BE2C (cell line): ENCODE results near the gene SMS.

Experiments
- DNase-seq: peaks from one replicate; pipeline ENCODE4 v3.0.0-alpha.2; 2020
- H3K27me3 ChIP-seq: fragments of 250-450 bp; sonication (Bioruptor Pico); 2 replicates; pipeline ENCODE4 v1.5.1; 2020; ENCODE audit warnings: mild to moderate bottlenecking
- H3K36me3 ChIP-seq: fragments of 250-450 bp; sonication (Bioruptor Pico); 2 replicates; pipeline ENCODE4 v1.5.1; 2020; ENCODE audit warnings: mild to moderate bottlenecking
- H3K4me1 ChIP-seq: fragments of 250-450 bp; sonication (Bioruptor Pico); 2 replicates; pipeline ENCODE4 v1.5.1; 2020
- H3K4me3 ChIP-seq: 2 replicates; pipeline ENCODE4 v1.5.1; 2011; ENCODE audit warnings: low read depth, low read length
- H3K9me3 ChIP-seq: fragments of 250-450 bp; sonication (Bioruptor Pico); 2 replicates; pipeline ENCODE4 v1.5.1; 2020
- TF ChIP-seq, protein P1 (sequence below): IDR thresholded peaks from 2 replicates; pipeline ENCODE4 v1.5.1; 2012; ENCODE audit warnings: mild to moderate bottlenecking, low read depth, low read length

The SMS gene

DNA sequence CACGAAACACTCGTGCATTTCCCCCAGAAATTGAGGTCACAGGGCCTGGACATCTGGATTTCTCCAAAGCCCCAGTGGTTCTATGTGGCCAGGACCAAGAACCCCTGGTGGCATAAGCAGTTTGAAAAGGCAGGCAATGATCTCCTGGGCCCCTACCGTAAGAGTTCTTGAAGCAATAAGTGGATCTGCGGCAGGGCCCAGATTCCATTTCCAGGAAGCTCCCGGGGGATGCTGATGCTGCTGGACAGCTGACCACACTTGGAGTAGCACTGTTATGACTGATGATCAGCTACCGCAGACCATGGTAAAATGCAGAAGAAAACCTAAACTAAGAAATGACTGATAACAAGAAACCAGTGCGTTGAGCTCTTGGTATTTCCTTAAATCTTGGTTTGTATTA is 27.8 kb downstream of the SMS start:
- H3K36me3 ChIP-seq, result peaks cover 4% of the 10 kb centered on the region
- DNase-seq, result no peak
- TF ChIP-seq, protein P1, sequence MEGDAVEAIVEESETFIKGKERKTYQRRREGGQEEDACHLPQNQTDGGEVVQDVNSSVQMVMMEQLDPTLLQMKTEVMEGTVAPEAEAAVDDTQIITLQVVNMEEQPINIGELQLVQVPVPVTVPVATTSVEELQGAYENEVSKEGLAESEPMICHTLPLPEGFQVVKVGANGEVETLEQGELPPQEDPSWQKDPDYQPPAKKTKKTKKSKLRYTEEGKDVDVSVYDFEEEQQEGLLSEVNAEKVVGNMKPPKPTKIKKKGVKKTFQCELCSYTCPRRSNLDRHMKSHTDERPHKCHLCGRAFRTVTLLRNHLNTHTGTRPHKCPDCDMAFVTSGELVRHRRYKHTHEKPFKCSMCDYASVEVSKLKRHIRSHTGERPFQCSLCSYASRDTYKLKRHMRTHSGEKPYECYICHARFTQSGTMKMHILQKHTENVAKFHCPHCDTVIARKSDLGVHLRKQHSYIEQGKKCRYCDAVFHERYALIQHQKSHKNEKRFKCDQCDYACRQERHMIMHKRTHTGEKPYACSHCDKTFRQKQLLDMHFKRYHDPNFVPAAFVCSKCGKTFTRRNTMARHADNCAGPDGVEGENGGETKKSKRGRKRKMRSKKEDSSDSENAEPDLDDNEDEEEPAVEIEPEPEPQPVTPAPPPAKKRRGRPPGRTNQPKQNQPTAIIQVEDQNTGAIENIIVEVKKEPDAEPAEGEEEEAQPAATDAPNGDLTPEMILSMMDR, result no peak
- H3K9me3 ChIP-seq, result no peaks in the 10 kb centered on the region
- H3K4me1 ChIP-seq, result no peaks in the 10 kb centered on the region
- no peaks in the 10 kb centered on the region for H3K27me3 ChIP-seq
- no peak overlapping the region for H3K4me3 ChIP-seq

DNA sequence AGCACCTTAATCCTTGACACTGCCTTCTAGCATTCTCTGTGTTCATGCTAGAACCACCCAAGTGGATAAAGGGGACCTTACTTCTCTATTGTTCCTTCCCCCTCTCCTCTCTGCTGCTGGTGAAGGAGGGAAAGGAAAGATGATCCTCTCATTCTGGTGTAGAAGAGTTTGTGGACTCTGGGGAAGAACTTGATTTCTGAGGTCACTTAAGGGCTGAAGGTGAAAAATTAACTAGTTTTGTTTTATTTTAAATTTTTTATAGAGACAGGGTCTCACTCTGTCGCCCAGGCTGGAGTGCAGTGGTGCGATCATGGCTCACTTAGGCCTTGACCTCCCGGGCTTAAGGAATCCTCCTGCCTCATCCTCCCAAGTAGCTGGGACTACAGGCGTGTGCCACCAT is 29.8 kb downstream of the SMS start:
- Histone ChIP-seq H3K36me3 (peaks cover 7% of the 10 kb centered on the region), H3K27me3 (no peaks in the 10 kb centered on the region), H3K9me3 (no peaks in the 10 kb centered on the region), H3K4me3 (no peak overlapping the region), H3K4me1 (no peaks in the 10 kb centered on the region)
- no peak for DNase-seq
- TF ChIP-seq, protein P1, result no peak

DNA sequence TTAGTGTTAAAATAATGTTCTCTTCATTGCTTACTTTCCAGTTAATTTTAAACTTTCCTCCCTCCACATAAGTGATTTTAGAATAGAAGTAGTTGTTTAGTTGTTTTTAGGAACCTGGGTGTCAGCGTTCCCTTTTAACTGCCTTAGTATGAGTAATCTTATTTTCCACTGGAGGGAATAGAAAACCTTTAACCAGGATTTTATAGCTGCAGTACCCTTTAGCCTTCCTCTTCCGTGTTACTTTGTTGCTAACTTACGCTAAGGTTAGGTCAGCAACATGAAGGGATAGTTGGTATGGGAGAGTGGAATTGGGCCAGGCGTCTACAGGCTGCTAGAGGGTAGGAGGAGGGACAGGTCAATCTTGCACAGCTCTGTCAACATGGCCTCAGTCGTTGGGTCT is 31.5 kb downstream of the SMS start:
- TF ChIP-seq, protein P1, result no peak
- Histone ChIP-seq H3K27me3 (no peaks in the 10 kb centered on the region), H3K9me3 (no peaks in the 10 kb centered on the region), H3K4me1 (no peaks in the 10 kb centered on the region), H3K36me3 (peaks cover 7% of the 10 kb centered on the region), H3K4me3 (no peak overlapping the region)
- DNase-seq, result no peak

DNA sequence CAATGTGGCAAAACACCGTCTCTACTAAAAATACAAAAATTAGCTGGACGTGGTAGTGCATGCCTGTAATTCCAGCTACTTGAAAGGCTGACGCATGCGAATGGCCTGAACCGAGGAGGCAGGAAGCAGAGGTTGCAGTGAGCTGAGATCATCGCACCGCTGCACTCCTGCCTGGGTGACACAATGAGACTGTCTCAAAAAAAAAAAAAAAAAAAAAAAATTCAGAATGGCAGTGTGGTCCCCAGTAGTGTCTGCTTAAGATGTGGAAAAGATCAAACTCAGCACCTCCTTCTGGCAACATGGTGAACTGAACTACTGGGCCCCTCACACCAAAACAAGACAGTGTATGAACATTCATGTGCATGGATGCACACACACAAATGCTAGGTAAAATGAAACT is 32.2 kb downstream of the SMS start:
- H3K36me3 ChIP-seq, result peaks cover 7% of the 10 kb centered on the region
- H3K27me3 ChIP-seq, result no peaks in the 10 kb centered on the region
- TF ChIP-seq, protein P1, result peak; percentile 30
- DNase-seq, result no peak
- H3K9me3 ChIP-seq, result no peaks in the 10 kb centered on the region
- H3K4me3 ChIP-seq, result no peak overlapping the region
- no peaks in the 10 kb centered on the region for H3K4me1 ChIP-seq

DNA sequence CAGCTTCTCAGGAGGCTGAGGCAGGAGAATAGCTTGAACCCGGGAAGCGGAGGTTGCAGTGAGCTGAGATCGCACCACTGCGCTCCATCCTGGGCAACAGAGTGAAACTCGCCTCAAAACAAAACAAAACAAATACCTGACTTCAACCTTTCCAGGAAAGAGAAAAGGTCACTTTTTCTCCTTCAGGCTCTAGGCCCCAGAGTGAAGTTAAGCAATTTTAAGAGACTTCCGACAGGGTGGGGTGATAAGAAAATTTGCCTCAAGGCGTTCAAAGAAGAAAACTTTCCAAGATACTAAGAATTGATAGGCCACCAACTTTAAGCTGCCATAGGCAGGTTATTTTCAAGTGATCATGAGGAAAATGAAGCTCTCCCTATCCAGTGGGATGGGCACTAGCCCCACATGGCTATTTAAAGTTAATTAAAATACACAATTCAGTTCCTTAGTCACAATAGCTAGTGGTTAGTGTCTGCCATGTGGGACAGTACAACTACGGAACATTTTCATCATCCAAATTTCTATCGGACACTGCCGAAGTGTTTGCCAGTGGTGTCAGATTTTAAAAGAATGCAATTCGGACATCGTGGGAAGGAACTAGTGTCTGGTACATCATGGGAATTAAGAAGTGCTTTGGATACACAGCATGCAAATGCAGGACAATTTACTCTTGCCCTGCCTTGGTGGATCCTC is 33.0 kb downstream of the SMS start:
- Histone ChIP-seq H3K27me3 (no peaks in the 10 kb centered on the region), H3K9me3 (no peaks in the 10 kb centered on the region), H3K36me3 (peaks cover 9% of the 10 kb centered on the region), H3K4me3 (no peak overlapping the region), H3K4me1 (no peaks in the 10 kb centered on the region)
- TF ChIP-seq, protein P1, result no peak
- no peak for DNase-seq

DNA sequence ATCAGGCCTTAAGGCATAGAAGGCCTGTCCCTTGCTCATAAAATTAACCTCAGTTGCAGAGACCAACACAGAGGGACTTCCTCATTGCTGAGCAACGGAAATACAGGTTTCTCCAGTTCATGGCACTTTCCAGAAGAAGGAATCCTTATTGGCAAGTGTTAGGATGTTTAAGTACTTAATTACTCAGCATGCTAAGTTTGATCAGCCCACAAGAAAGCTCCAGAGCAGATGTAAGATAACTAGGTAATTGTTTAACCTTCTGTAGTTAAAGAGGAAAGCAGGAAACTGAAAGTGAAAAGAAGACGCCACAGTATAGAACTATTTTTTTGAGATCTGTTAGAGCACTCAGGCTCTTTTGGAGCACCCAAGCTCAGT is 33.5 kb downstream of the SMS start:
- H3K27me3 ChIP-seq, result no peaks in the 10 kb centered on the region
- H3K9me3 ChIP-seq, result no peaks in the 10 kb centered on the region
- DNase-seq, result no peak
- H3K4me3 ChIP-seq, result no peak overlapping the region
- H3K4me1 ChIP-seq, result no peaks in the 10 kb centered on the region
- TF ChIP-seq, protein P1, result no peak
- peaks cover 13% of the 10 kb centered on the region for H3K36me3 ChIP-seq
